ENCODE results near the gene LBX2.

The LBX2 gene

GRCh38 chr2:74525717-74526648 lies 26.6 kb upstream of the LBX2 start, which contains the start of gene DQX1:
TSS of gene DQX1 (minus strand) at chr2:74526231. CDS start at chr2:74525729, 502 bp downstream.
- peak within 1 kb of the TSS; percentile 34 for H3K27ac ChIP-seq
- no peak for TF ChIP-seq ZFX (IDR thresholded peaks at IDR 0.05; ENCODE audit: borderline replicate concordance)

GRCh38 chr2:74524955-74525716 lies 25.7 kb upstream of the LBX2 start:
- H3K27ac ChIP-seq: peak overlapping the region; percentile 34; the same call in 1 of the 2 replicates
- TF ChIP-seq ZFX (IDR thresholded peaks at IDR 0.05; ENCODE audit: borderline replicate concordance) (no peak), CTCF (IDR thresholded peaks at IDR 0.05) (no peak)

- no peak overlapping the region for H3K27ac ChIP-seq
- no peak for TF ChIP-seq ZFX (IDR thresholded peaks at IDR 0.05; ENCODE audit: borderline replicate concordance)
- no peak for TF ChIP-seq CTCF (IDR thresholded peaks at IDR 0.05)
These were observed 24.6 kb upstream of the LBX2 start for GRCh38 chr2:74524005-74524404.

DNA sequence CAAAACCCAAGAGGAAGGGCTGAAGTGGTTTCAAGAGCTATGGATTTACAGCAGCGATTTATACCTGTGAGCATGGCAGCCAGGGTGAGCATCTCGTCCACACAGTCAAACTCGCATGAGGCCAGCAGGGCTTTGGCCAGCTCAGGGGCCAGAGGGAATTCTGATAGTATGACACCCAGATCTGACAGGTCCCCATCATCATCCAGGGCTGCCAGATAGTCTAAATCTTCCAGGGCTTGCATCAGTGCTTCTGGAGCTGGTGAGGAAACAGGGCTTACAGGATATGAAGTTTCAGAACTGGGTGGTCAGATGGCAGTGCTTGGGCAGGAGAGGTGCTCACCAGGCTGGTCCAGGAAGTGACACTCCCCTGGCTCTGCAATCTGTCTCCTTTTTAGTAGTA lies 23.1 kb upstream of the LBX2 start:
- no peak overlapping the region for H3K27ac ChIP-seq
- TF ChIP-seq CTCF (IDR thresholded peaks at IDR 0.05): no peak
- TF ChIP-seq ZFX (IDR thresholded peaks at IDR 0.05; ENCODE audit: borderline replicate concordance): no peak

- no peak for TF ChIP-seq CTCF (IDR thresholded peaks at IDR 0.05)
- no peak for TF ChIP-seq ZFX (IDR thresholded peaks at IDR 0.05; ENCODE audit: borderline replicate concordance)
These were observed 17.2 kb upstream of the LBX2 start for GRCh38 chr2:74516650-74517049.

GRCh38 chr2:74515981-74516633 lies 16.7 kb upstream of the LBX2 start:
- H3K27ac ChIP-seq: no peak overlapping the region
- TF ChIP-seq ZFX (IDR thresholded peaks at IDR 0.05; ENCODE audit: borderline replicate concordance): no peak
- TF ChIP-seq CTCF (IDR thresholded peaks at IDR 0.05): no peak

More at GRCh38 chr2:74516650-74517049, 17.2 kb upstream of the LBX2 start:
- H3K27ac ChIP-seq: no peak overlapping the region

- TF ChIP-seq ZFX (IDR thresholded peaks at IDR 0.05; ENCODE audit: borderline replicate concordance) (no peak), CTCF (IDR thresholded peaks at IDR 0.05) (no peak)
- H3K27ac ChIP-seq: no peak overlapping the region
These were observed 16.0 kb upstream of the LBX2 start for GRCh38 chr2:74515271-74515980.
